Ectodermal cell (in vitro differentiated cells): ENCODE measurements around the gene LRRK1.

Experiments
- H3K27ac ChIP-seq: 2 replicates; pipeline ENCODE4 v1.7.0; 2013; ENCODE audit warnings: mild to moderate bottlenecking, low read depth, low read length; ENCODE audit not compliant: insufficient read depth, poor library complexity, severe bottlenecking
- H3K27me3 ChIP-seq: 2 replicates; pipeline ENCODE4 v1.7.0; 2013; ENCODE audit warnings: mild to moderate bottlenecking, low read length; ENCODE audit not compliant: insufficient read depth, control insufficient read depth, poor library complexity, severe bottlenecking
- H3K36me3 ChIP-seq: one replicate; pipeline ENCODE4 v1.7.0; 2013; ENCODE audit warnings: low read length; ENCODE audit not compliant: control insufficient read depth, insufficient read depth
- H3K4me1 ChIP-seq: one replicate; pipeline ENCODE4 v1.7.0; 2013; ENCODE audit warnings: low read length; ENCODE audit not compliant: control insufficient read depth, insufficient read depth
- H3K4me3 ChIP-seq: 2 replicates; pipeline ENCODE4 v1.7.0; 2013; ENCODE audit warnings: low read depth, low read length, control low read depth; ENCODE audit not compliant: insufficient read depth
- H3K9me3 ChIP-seq: 2 replicates; pipeline ENCODE4 v1.7.0; 2013; ENCODE audit warnings: mild to moderate bottlenecking, low read length, moderate library complexity; ENCODE audit not compliant: control insufficient read depth
- WGBS, 2 experiments: methylation state at CpG; one replicate each; pipeline ENCODE4 v1.1.7; 2013; ENCODE audit warnings: missing lambda C conversion rate in 2 of 2; 5-methylcytosine and 5-hydroxymethylcytosine counted together

LRRK1 gene

DNA sequence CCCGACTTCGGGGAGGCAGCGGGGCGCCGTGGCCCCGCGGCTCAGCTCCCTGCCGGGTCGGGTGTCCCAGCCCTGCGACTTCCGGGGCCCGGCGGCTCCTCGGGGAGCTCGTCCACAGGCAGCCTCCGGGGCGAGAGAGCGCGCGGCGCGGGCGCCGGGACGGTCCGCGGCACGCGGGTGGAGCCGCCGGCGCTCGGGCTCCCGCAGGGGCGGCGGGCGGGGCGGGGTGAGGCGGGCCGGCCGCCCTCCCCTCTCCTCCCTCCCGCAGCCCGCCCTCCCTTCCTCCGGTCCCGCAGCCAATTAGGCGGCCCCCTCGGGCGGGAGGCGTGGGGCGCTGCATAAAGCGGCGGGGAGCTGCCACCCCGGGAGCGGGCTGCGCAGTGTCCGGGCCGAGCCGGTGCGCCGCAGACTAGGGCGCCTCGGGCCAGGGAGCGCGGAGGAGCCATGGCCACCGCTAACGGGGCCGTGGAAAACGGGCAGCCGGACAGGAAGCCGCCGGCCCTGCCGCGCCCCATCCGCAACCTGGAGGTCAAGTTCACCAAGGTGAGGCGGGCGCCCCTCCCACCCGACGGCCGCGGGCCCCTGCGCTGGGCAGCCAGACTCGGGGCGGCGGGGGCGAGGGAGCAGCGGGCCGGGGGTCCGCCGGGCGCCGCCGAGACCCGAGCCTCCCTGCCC, 39.6 kb upstream of the LRRK1 start, which contains the start of gene ALDH1A3:
ALDH1A3 (plus strand) TSS at position 368 of the 675 bp plus-strand sequence; CDS start at position 445, 77 bp downstream.
- whole genome bisulfite sequencing, 2 experiments: 0 to 1% methylated on average over 93 of the region's 93 CpGs
- Histone ChIP-seq H3K27me3 (peaks cover 89% of the 10 kb centered on the region), H3K27ac (no peak within 1 kb of the TSS), H3K36me3 (no peaks in the 10 kb centered on the region), H3K9me3 (no peaks in the 10 kb centered on the region), H3K4me1 (no peaks in the 10 kb centered on the region), H3K4me3 (peak within 1 kb of the TSS; percentile 31)

DNA sequence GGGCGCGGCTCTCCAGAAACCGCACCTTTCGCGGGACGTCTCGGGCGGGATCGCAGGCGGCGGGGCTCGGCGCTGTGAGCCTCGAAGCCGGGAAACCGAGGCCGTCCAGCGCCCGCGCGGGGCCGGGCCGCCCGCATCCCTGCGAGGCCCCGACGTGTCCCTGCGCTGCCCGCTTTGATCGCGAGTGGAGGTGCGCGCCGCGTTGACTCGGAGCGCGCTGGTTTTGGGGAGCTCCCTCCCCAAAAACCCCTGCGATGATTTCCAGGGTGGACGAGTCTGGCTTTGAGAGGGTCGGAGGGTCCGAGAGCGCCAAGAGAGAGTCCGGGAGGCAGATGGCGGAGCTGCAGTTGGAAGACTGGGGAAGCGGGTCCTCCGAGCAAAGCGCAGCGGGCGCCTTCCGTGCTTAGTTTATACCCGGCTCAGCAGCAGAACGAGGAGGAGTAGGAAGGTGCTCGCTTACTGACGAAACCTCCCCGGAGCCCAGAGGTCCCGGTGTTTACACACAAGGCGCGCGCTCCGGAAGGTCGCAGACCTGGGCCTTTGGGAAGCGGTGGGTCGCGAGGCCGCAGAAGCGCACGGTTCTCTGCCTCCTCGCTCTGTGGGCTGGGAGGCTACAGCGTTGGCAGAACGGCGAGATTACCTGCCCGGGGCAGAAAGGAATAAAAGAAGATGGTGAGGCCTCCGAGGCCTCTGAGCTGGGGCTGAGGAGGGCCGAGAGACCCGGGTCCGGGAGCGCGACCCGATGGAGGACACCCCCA, 38.8 kb upstream of the LRRK1 start:
- whole genome bisulfite sequencing, 2 experiments: 2% methylated on average over 80 of the region's 80 CpGs
- Histone ChIP-seq H3K4me1 (no peaks in the 10 kb centered on the region), H3K27ac (no peak overlapping the region), H3K9me3 (no peaks in the 10 kb centered on the region), H3K4me3 (peak overlapping the region; percentile 30), H3K36me3 (no peaks in the 10 kb centered on the region), H3K27me3 (peaks cover 94% of the 10 kb centered on the region)

DNA sequence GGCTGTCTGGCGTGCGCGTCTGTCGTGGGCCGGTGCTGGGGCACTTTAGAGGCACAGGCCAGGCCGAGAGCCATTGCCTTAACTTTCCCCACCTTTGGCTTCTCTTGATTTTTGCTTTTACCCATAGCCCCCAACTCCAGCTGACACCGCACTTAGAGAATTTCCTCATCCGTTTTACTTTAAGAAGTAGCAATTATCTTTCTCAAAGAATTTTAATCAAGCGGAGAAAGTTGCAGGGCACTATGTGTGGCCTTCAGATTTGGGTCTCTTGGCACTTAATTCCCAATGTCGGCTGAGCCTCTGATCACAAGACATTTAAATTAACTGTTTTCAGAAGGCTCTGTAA, 38.3 kb upstream of the LRRK1 start:
- no peaks in the 10 kb centered on the region for H3K9me3 ChIP-seq
- peaks cover 93% of the 10 kb centered on the region for H3K27me3 ChIP-seq
- H3K4me3 ChIP-seq: no peak overlapping the region
- no peak overlapping the region for H3K27ac ChIP-seq
- H3K4me1 ChIP-seq: no peaks in the 10 kb centered on the region
- 37 to 38% methylated on average over 10 of the region's 10 CpGs for WGBS, 2 experiments
- no peaks in the 10 kb centered on the region for H3K36me3 ChIP-seq

DNA sequence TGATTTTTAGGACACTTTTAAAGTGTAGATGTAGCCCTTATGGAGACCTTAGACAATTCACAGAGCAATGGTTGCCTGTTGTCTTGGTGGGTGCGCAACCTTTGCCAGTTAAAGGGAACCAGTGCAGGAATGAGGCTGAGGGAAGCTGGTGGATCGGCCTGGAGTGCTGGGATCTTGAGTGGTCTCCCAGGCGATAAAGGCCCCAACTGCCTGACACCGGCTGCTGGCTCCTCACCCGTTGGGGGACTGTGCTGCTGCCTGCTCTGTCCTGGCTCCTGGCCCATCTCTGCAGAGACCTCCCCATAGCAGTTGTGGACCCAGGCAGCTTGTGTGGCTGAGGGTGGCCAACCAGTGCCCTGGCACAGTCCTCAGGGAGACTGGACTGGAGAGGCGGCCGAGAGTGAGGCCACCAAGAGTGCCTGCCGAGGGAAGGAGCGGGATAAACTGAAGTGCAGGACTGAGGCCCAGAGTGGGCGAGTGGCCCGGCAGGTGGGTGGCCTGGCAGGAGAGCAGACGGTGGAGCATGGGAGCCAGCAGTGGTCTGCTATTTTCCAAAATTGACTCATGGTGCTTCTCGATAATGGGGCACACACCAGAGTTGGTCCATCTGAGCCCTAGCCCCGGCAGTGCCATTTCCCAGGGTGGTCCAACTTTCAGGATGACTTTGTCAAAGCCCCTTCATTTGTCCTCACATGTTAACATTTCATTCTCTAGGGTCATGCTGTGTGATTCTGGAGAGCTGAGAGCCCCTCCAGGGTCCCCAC, 37.4 kb upstream of the LRRK1 start:
- 90 to 92% methylated on average over 14 of the region's 14 CpGs for WGBS, 2 experiments
- H3K27ac ChIP-seq: no peak overlapping the region
- no peaks in the 10 kb centered on the region for H3K9me3 ChIP-seq
- no peaks in the 10 kb centered on the region for H3K4me1 ChIP-seq
- no peak overlapping the region for H3K4me3 ChIP-seq
- no peaks in the 10 kb centered on the region for H3K36me3 ChIP-seq
- peaks cover 84% of the 10 kb centered on the region for H3K27me3 ChIP-seq

DNA sequence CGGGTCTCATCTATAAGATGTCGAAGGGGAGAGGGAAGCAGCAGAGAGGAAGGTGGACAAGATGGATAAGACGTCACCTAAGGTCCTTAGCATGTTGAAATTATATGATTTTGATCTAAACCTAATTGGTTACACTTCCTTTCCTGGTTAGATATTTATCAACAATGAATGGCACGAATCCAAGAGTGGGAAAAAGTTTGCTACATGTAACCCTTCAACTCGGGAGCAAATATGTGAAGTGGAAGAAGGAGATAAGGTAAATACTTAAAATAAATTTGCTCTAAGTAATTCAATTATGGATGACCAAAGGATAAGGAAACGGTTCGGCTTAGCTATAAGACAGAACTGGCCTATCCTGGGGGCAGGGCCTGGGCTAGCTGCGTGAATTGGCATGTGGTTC, 34.0 kb upstream of the LRRK1 start:
- Histone ChIP-seq H3K27me3 (peaks cover 50% of the 10 kb centered on the region), H3K27ac (no peak overlapping the region), H3K4me1 (no peaks in the 10 kb centered on the region), H3K36me3 (no peaks in the 10 kb centered on the region), H3K4me3 (no peak overlapping the region), H3K9me3 (no peaks in the 10 kb centered on the region)
- 91 to 93% methylated on average over 6 to 8 of the region's 8 CpGs for WGBS, 2 experiments

DNA sequence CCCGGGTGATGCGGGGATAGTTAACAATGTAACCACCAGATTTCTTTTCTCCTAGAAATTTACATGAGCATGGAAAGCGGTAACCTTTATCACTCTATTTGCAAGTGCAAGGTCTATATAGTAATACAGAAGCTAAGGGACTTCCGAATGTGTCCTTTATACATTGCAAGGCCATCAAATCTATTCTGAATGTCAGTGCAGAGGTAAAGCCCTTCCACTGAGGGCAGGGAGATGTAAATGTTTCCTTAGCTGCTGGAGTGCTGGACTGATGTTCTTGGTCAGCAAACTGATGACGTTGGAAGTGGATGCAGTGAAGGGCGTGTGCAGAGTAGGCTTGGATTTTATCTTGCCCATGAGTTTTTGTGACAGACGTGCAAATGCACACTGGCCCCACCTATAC, 33.3 kb upstream of the LRRK1 start:
- no peak overlapping the region for H3K4me3 ChIP-seq
- H3K4me1 ChIP-seq: no peaks in the 10 kb centered on the region
- H3K9me3 ChIP-seq: no peaks in the 10 kb centered on the region
- no peak overlapping the region for H3K27ac ChIP-seq
- no peaks in the 10 kb centered on the region for H3K36me3 ChIP-seq
- 74 to 80% methylated on average over 6 to 7 of the region's 7 CpGs for WGBS, 2 experiments
- H3K27me3 ChIP-seq: peaks cover 43% of the 10 kb centered on the region

DNA sequence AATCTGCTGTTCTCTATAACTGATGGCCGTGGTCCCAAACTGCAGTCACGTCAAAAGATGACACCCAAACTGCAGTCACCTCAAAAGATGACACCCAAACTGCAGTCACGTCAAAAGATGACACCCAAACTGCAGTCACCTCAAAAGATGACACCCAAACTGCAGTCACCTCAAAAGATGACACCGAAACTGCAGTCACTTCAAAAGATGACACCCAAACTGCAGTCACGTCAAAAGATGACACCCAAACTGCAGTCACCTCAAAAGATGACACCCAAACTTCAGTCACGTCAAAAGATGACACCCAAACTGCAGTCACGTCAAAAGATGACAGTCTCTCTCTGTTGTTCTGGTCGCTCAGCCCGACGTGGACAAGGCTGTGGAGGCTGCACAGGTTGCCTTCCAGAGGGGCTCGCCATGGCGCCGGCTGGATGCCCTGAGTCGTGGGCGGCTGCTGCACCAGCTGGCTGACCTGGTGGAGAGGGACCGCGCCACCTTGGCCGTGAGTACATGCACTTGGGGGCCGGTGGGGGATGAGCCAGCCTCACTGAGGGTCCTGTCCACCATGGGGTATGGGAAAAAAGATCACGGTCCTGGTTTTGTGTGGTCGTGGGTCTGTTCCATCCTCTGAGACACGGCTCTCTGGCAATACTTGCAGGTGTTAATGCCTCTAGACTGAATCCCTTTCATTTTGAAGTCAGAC, 31.8 kb upstream of the LRRK1 start:
- Histone ChIP-seq H3K27ac (no peak overlapping the region), H3K27me3 (peaks cover 28% of the 10 kb centered on the region), H3K9me3 (no peaks in the 10 kb centered on the region), H3K4me3 (no peak overlapping the region), H3K4me1 (peaks cover 7% of the 10 kb centered on the region), H3K36me3 (no peaks in the 10 kb centered on the region)
- 94% methylated on average over 22 of the region's 22 CpGs for WGBS, 2 experiments

DNA sequence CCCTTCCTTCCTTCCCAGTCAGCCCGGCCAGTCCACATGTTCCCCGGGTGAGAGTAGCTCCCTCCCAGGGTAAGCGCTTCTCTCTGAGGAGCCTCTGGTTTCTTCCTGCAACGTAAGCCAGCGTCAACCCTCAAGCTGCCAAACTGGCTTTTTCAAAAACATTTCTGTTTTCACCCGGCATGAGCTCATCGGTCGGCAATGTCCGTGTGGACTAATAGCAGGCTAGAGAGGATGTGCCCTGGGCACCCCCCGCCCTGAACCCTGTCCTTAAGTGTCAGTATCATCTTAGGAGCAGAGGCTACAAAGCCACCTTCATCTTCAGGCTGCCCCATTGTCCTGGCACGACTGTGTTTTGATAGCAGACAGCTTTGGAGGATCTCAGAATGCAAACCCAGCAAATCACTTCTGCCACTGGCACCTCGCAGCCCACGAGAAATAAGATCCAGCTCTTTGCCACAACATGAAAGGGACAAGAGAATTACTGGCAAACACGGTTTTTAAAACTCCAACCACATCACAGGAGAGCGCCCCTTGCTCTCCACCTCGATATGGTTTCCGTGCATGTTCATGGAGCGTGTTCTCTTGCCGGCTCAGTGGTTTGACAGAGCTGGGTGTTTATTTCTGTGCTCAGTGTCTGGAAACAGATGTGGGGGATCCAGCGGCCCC, 29.6 kb upstream of the LRRK1 start:
- H3K9me3 ChIP-seq: no peaks in the 10 kb centered on the region
- 79 to 80% methylated on average over 20 of the region's 20 CpGs for WGBS, 2 experiments
- H3K27me3 ChIP-seq: peaks cover 6% of the 10 kb centered on the region
- no peak overlapping the region for H3K27ac ChIP-seq
- H3K36me3 ChIP-seq: no peaks in the 10 kb centered on the region
- no peak overlapping the region for H3K4me3 ChIP-seq
- H3K4me1 ChIP-seq: peaks cover 9% of the 10 kb centered on the region

DNA sequence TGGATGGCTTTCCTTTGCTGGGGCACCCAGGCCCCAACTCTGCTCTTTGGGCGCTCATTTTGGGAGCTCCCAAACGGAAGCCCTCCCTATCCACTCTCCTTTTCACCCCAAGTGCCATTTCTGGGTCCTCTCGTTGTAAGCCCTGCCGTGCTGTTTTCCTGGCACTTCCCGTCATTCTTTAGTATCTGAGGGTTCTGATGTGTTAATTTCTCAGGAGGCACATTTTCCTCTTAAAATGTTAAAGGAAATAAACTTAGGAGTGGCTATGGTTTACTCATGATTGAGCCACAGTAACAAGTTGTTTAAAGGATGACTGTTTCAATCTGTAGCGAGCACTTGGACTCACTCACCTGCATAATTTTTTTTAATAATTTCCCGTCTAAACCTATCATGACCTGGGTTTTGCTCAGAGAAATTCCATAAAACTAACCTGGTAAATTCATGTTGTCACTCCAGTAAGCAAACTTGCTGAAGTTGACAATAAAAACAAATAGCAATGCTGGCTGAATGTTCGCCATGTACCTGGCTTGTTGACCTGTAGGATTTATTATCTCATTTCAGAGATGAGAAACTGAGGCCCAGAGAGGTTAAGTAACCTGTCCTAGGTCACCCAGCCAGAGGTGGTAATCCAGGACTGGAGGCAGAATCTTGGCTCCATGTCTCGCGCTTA, 29.0 kb upstream of the LRRK1 start:
- WGBS, 2 experiments: 92% methylated on average over 10 of the region's 10 CpGs

More for the DNA sequence above, 29.0 kb upstream of the LRRK1 start:
- no peaks in the 10 kb centered on the region for H3K9me3 ChIP-seq
- peaks cover under 1% of the 10 kb centered on the region for H3K27me3 ChIP-seq
- peaks cover 9% of the 10 kb centered on the region for H3K4me1 ChIP-seq
- H3K27ac ChIP-seq: no peak overlapping the region
- no peaks in the 10 kb centered on the region for H3K36me3 ChIP-seq
- H3K4me3 ChIP-seq: no peak overlapping the region
